K562 (cell line): ENCODE results near the gene GATA6. TPM values are rescaled to one million over a fixed set of nuclear protein-coding genes. Genes with fewer than 3 reads are reported as not detected.

Source experiments
- DPF2 ChIP-seq: fragments of 450-650 bp; IDR thresholded peaks from 2 replicates; pipeline ENCODE4 v1.6.1; 2016
- EGR1 ChIP-seq: fragments of 450-650 bp; conservative IDR thresholded peaks from 2 replicates; pipeline ENCODE4 v1.6.1; 2017; ENCODE audit warnings: mild to moderate bottlenecking
- EHMT2 ChIP-seq: fragments of 450-650 bp; IDR thresholded peaks from 2 replicates; pipeline ENCODE4 v1.6.1; 2018; ENCODE audit warnings: antibody characterized with exemption
- EP300 ChIP-seq: IDR thresholded peaks from 2 replicates; pipeline ENCODE4 v1.6.1; 2012; ENCODE audit warnings: low read length, improper control_type of control experiment
- ERF ChIP-seq: fragments of 450-650 bp; formaldehyde crosslinking; IDR thresholded peaks from 2 replicates; pipeline ENCODE4 v1.4.0; 2020; ENCODE audit warnings: mild to moderate bottlenecking, mixed read lengths
- FOXM1 ChIP-seq, 2 experiments: fragments of 450-650 bp in 1 of 2; sonication (generic) in 1 of 2; formaldehyde crosslinking in 1 of 2; IDR thresholded peaks; 2 replicates each; pipeline versions ENCODE4 v1.6.1 to v1.9.0; 2017 to 2022; ENCODE audit warnings: low read depth in 2 of 2, mild to moderate bottlenecking in 2 of 2, missing genetic modification reagents in 1 of 2, moderate library complexity in 1 of 2
- GABPB1 ChIP-seq: sonication (generic); formaldehyde crosslinking; IDR thresholded peaks from 2 replicates; pipeline ENCODE4 v1.8.0; 2022; ENCODE audit warnings: mild to moderate bottlenecking, missing genetic modification reagents
- RBFOX2 ChIP-seq: fragments of 200-400 bp; formaldehyde crosslinking; IDR thresholded peaks from 2 replicates; pipeline ENCODE4 v1.6.1; 2017; ENCODE audit warnings: low read depth, mild to moderate bottlenecking, low read length, moderate library complexity
- RFX5 ChIP-seq: IDR thresholded peaks from 2 replicates; pipeline ENCODE4 v1.6.1; 2011; ENCODE audit warnings: low read depth, mild to moderate bottlenecking, improper control_type of control experiment, low read length
- TAF9B ChIP-seq: fragments of 450-650 bp; IDR thresholded peaks from 2 replicates; pipeline ENCODE4 v1.6.1; 2018; ENCODE audit warnings: mild to moderate bottlenecking; ENCODE audit not compliant: partially characterized antibody
- TAL1 ChIP-seq: fragments of 450-650 bp; IDR thresholded peaks from 2 replicates; pipeline ENCODE4 v1.6.1; 2016; ENCODE audit warnings: mild to moderate bottlenecking
- TEAD4 ChIP-seq, 2 experiments: sonication (generic) in 1 of 2; formaldehyde crosslinking in 1 of 2; IDR thresholded peaks; 2 replicates each; pipeline versions ENCODE4 v1.6.1 to v1.8.0; 2012 to 2022; ENCODE audit warnings: borderline replicate concordance in 1 of 2, inconsistent platforms in 1 of 2, low read length in 1 of 2, mild to moderate bottlenecking in 1 of 2, missing genetic modification reagents in 1 of 2
- ZNF133 ChIP-seq: fragments of 250-450 bp; sonication (Bioruptor Pico); IDR thresholded peaks from 2 replicates; pipeline ENCODE4 v1.4.0; 2020; ENCODE audit warnings: mild to moderate bottlenecking
- polyA plus RNA-seq, 8 experiments: library from polyadenylated mRNA; depleted of rRNA in 4 of 8; stranded (reverse) in 5 of 8; unstranded in 3 of 8; fragments of >200 nt; fragmentation: Nextera tagmentation in 2 of 8; fragmentation: Illumina TruSeq in 1 of 8; extraction: Ambion mirVana in 2 of 8; extraction: Trizol in 1 of 8; gene quantifications; 2 replicates each; pipeline versions ENCODE4 v1.2.1 to v1.2.3, GENCODE V29; 2011 to 2014; ENCODE audit warnings: inconsistent platforms in 1 of 8, missing spikeins in 1 of 8
- total RNA-seq, 7 experiments: library from RNA; depleted of rRNA in 6 of 7; stranded (reverse); fragments of >200 nt in 6 of 7; fragmentation: Illumina TruSeq in 2 of 7; extraction: Trizol in 2 of 7; gene quantifications; 2 replicates each; pipeline versions ENCODE4 v1.2.1 to v1.2.3, GENCODE V29; 2011 to 2021; ENCODE audit warnings: low replicate concordance in 1 of 7
- TF ChIP-seq, protein P1 (sequence below): conservative IDR thresholded peaks from 2 replicates; pipeline ENCODE4 v1.6.1; 2011; ENCODE audit warnings: low read depth, mild to moderate bottlenecking, low read length; ENCODE audit not compliant: control insufficient read depth

GATA6 gene
- total and polyA plus RNA-seq, 9 of the 15 experiments (the other 6 are each of a cell fraction or from before 2014, with no cell fraction given): 0.01 to 0.24 (median 0.16) TPM; not detected in 5

GRCh38 chr18:22194151-22194598, 24.8 kb downstream of the GATA6 start (continued):
- peak; percentile 41 for TF ChIP-seq TAF9B
- TF ChIP-seq, protein P1, sequence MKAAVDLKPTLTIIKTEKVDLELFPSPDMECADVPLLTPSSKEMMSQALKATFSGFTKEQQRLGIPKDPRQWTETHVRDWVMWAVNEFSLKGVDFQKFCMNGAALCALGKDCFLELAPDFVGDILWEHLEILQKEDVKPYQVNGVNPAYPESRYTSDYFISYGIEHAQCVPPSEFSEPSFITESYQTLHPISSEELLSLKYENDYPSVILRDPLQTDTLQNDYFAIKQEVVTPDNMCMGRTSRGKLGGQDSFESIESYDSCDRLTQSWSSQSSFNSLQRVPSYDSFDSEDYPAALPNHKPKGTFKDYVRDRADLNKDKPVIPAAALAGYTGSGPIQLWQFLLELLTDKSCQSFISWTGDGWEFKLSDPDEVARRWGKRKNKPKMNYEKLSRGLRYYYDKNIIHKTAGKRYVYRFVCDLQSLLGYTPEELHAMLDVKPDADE: peak; percentile 92
- no peak for TF ChIP-seq RFX5
- TF ChIP-seq ERF (CRISPR knock-in tag): 0 out of 2 replicates have a peak, but pooled peaks have one; percentile 29
- peak; percentile 97 for TF ChIP-seq EHMT2
- TF ChIP-seq EGR1: peak; percentile 50
- peak; percentile 89 for TF ChIP-seq GABPB1 (CRISPR knock-in tag)
- TF ChIP-seq ZNF133 (CRISPR knock-in tag): no peak
- peak; percentile 93 for TF ChIP-seq EP300
- peak; percentile 97 for TF ChIP-seq TEAD4 (IDR thresholded peaks at IDR 0.05; ENCODE audit: low read length)
- TF ChIP-seq TEAD4 (CRISPR knock-in tag; IDR thresholded peaks at IDR 0.05; ENCODE audit: borderline replicate concordance): no peak
- peak; percentile 83; the same call in 1 of the 2 replicates for TF ChIP-seq FOXM1 (IDR thresholded peaks at IDR 0.05; ENCODE audit: low read depth)
- TF ChIP-seq FOXM1 (CRISPR knock-in tag; IDR thresholded peaks at IDR 0.05; ENCODE audit: low read depth): no peak
- peak; percentile 51 for TF ChIP-seq RBFOX2
- TF ChIP-seq TAL1: peak; percentile 95
- peak; percentile 95 for TF ChIP-seq DPF2
